Epithelial cell of esophagus (primary cell): ENCODE data around the gene EDDM13.
A peak's percentile ranks its signal among the peaks of the same experiment; 100 is the strongest.

Source experiments
- DNase-seq: peaks from one replicate; pipeline ENCODE4 v3.0.0; 2010; ENCODE audit warnings: low read depth
- H3K4me3 ChIP-seq: 2 replicates; pipeline ENCODE4 v1.5.1; 2011; ENCODE audit warnings: mild to moderate bottlenecking, low read length, control low read depth
- TF ChIP-seq, protein P1 (sequence below): IDR thresholded peaks from 2 replicates; pipeline ENCODE4 v1.5.1; 2011; ENCODE audit warnings: low read depth, mild to moderate bottlenecking, low read length, control low read depth, inconsistent platforms; ENCODE audit not compliant: insufficient read depth; ENCODE audit errors: missing control alignments

EDDM13 gene

GRCh38 chr19:56314381-56315076 lies 42.0 kb downstream of the EDDM13 start, which contains the start of gene ZSCAN5A:
Gene ZSCAN5A, minus strand, starts transcription at chr19:56314839. Its CDS starts 89,793 bp downstream, at chr19:56225046.
- TF ChIP-seq, protein P1, sequence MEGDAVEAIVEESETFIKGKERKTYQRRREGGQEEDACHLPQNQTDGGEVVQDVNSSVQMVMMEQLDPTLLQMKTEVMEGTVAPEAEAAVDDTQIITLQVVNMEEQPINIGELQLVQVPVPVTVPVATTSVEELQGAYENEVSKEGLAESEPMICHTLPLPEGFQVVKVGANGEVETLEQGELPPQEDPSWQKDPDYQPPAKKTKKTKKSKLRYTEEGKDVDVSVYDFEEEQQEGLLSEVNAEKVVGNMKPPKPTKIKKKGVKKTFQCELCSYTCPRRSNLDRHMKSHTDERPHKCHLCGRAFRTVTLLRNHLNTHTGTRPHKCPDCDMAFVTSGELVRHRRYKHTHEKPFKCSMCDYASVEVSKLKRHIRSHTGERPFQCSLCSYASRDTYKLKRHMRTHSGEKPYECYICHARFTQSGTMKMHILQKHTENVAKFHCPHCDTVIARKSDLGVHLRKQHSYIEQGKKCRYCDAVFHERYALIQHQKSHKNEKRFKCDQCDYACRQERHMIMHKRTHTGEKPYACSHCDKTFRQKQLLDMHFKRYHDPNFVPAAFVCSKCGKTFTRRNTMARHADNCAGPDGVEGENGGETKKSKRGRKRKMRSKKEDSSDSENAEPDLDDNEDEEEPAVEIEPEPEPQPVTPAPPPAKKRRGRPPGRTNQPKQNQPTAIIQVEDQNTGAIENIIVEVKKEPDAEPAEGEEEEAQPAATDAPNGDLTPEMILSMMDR: no peak
- DNase-seq: peak; percentile 94
- H3K4me3 ChIP-seq: peak within 1 kb of the TSS; percentile 83

DNA sequence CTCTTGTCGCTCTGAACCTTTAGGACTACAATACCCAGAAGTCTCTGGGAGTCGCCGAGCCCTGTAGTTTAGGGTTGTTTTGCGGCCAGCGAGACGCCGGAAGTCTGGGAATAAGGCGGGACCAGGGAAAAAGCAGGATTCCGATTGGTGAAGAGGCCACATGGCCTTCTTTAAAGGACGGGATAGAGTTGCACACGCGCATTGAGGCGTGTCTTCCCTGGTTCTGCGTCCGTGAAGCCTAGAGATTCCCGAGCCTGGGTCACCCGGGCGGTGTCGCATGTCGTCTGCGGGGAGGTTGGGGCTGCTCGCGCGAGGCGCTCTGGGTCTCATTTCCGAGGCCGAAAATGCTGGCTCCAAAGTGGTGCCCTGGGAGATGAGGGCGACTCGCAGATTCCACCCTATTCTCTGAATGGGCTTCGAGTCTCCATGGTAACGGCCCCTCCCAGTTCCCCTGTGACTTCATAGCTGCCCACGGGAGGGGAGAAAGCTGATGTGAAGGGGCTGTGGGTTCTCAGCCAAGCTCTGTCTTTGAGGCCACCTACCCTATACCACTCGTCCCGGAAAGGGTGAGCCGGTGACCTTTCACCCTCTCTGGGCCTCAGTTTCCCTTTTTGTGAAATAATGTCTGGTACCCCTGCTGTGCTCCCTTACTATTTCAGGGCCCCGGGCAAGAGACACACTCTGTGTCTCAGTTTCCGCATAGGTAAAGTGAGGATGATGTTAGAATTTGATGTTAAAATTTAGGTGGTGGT lies 42.7 kb downstream of the EDDM13 start:
- TF ChIP-seq, protein P1: no peak
- DNase-seq: peak; percentile 99

DNA sequence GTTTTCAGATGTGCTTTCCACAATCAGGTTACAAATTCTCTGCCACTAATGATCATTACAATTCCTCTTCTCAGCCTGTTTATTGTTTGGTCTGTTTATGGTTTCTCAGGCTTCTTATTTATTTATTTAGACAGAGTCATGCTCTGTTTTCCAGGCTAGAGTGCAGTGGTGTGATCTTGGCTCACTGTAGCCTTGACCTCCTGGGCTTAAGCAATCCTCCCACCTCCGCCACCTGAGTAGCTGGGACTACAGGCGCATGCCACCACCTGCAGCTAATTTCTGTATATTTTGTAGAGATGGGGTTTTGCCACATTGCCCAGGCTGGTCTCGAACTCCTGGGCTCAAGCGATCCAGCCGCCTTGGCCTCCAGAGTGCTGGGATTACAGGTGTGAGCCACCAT lies 44.2 kb downstream of the EDDM13 start:
- no peak overlapping the region for H3K4me3 ChIP-seq
- DNase-seq: no peak
- TF ChIP-seq, protein P1: no peak

More for the DNA sequence above, 42.7 kb downstream of the EDDM13 start:
- peak overlapping the region; percentile 83 for H3K4me3 ChIP-seq

DNA sequence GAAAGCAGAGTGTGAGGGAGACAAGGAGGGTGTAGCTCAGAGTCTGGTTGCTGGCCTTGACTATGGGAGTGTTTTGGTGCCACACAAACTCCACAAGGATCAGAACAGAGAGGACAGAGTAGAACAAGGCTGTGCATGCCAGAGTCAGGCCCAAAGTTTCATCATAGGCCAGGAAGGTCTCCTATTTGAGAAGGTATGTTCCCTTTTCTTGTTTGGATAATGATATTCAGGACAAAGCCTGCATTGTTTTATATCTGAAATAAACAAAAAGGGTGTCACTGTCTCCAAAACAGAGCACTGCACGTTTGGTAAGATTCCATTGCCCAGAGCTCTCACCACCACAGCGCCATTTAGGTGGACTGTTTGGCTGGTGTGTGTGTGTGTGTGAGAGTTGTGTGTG lies 45.2 kb downstream of the EDDM13 start:
- TF ChIP-seq, protein P1: no peak
- DNase-seq: no peak
- H3K4me3 ChIP-seq: no peak overlapping the region

- DNase-seq: no peak
- no peak overlapping the region for H3K4me3 ChIP-seq
- TF ChIP-seq, protein P1: no peak
Measured at GRCh38 chr19:56319991-56320390, 47.4 kb downstream of the EDDM13 start.

DNA sequence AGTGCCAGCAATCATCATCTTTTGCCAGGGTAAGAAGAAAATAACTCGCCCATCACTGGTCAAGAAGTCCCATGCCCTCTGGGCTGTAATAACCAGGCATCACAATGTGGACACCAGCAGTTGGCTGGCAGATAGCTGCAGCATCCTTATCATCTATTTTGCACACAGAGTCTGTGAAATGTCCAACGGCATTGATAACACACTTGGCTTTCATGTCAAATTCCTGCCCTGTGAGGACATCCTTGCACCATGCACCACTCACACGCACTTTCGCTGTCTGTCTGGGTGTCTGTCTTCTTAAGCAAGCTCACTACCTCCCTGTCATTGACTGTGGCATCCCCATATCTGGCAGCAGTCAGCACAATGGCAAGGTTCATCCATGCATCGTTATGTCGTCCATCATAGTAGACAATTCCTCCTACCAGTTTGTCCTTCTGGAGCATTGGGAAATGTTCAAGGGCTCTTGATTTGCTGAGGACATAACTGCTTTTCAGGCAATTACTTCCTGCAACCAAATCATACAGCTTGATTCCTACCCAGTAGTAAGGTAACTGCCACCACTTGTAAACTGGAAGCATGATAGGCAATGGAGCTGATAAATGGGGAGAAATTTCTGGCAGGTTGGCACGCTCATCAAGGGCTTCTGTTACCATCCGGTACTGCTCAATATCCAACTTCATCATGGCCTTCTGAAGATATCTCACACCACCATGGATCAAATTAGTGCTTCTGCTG lies 48.9 kb downstream of the EDDM13 start:
- TF ChIP-seq, protein P1: no peak
- no peak overlapping the region for H3K4me3 ChIP-seq
- DNase-seq: no peak
